ENCODE measurements around the gene FTSJ1.
"Not testable (repeated sequence)": the region's sequence is repeated elsewhere in the genome, so short reads cannot be mapped to it uniquely, and the experiment has no call there.

FTSJ1 gene

GRCh38 chrX:48516285-48516684 is 40.3 kb downstream of the FTSJ1 start:
- no peak for TF ChIP-seq CTCF (conservative IDR thresholded peaks at IDR 0.05; ENCODE audit: low read depth, low read length)
- H3K4me3 ChIP-seq (ENCODE audit: low read length), result no peak overlapping the region
- DNase-seq (ENCODE audit: low read depth), result no peak

GRCh38 chrX:48516987-48517386 is 41.0 kb downstream of the FTSJ1 start:
- DNase-seq (ENCODE audit: low read depth), result no peak
- H3K4me3 ChIP-seq (ENCODE audit: low read length), result no peak overlapping the region
- no peak for TF ChIP-seq CTCF (conservative IDR thresholded peaks at IDR 0.05; ENCODE audit: low read depth, low read length)

- not testable (repeated sequence) for H3K4me3 ChIP-seq (ENCODE audit: low read length); DNase-seq (ENCODE audit: low read depth)
These were observed 43.5 kb downstream of the FTSJ1 start for GRCh38 chrX:48519481-48519880.

- H3K4me3 ChIP-seq (ENCODE audit: low read length), result no peak overlapping the region
- DNase-seq (ENCODE audit: low read depth), result no peak
- TF ChIP-seq CTCF (conservative IDR thresholded peaks at IDR 0.05; ENCODE audit: low read depth, low read length), result no peak
These were observed 44.5 kb downstream of the FTSJ1 start for GRCh38 chrX:48520455-48520854.

- H3K4me3 ChIP-seq (ENCODE audit: low read length), result peak overlapping the region; percentile 70
- DNase-seq (ENCODE audit: low read depth), result no peak
These were observed 45.0 kb downstream of the FTSJ1 start for GRCh38 chrX:48520976-48521352.

GRCh38 chrX:48521353-48522243 is 45.6 kb downstream of the FTSJ1 start, which contains the start of gene EBP:
Gene EBP, plus strand, starts transcription at chrX:48521808. Its CDS starts 1,964 bp downstream, at chrX:48523772.
- DNase-seq (ENCODE audit: low read depth), result peak; percentile 42
- no peak for TF ChIP-seq CTCF (conservative IDR thresholded peaks at IDR 0.05; ENCODE audit: low read depth, low read length)
- peak within 1 kb of the TSS; percentile 70 for H3K4me3 ChIP-seq (ENCODE audit: low read length)

More at GRCh38 chrX:48520976-48521352, 45.0 kb downstream of the FTSJ1 start:
- TF ChIP-seq CTCF (conservative IDR thresholded peaks at IDR 0.05; ENCODE audit: low read depth, low read length), result no peak

GRCh38 chrX:48522291-48522690 is 46.3 kb downstream of the FTSJ1 start:
- TF ChIP-seq CTCF (conservative IDR thresholded peaks at IDR 0.05; ENCODE audit: low read depth, low read length), result no peak
- peak overlapping the region; percentile 70 for H3K4me3 ChIP-seq (ENCODE audit: low read length)
- no peak for DNase-seq (ENCODE audit: low read depth)
